K562 (cell line): ENCODE measurements around the gene LAG3. TPM values are rescaled to one million over a fixed set of nuclear protein-coding genes. Genes with fewer than 3 reads are reported as not detected.

Source experiments
- BCLAF1 ChIP-seq, 2 experiments: fragments of 450-650 bp in 1 of 2; IDR thresholded peaks; 2 replicates each; pipeline ENCODE4 v1.6.1; 2011 to 2017; ENCODE audit warnings: low read depth in 2 of 2, antibody characterized with exemption in 1 of 2, borderline replicate concordance in 1 of 2, low read length in 1 of 2, mild to moderate bottlenecking in 1 of 2, mixed read lengths in 1 of 2; ENCODE audit not compliant: control insufficient read depth in 1 of 2
- BRD9 ChIP-seq: fragments of 450-650 bp; IDR thresholded peaks from 2 replicates; pipeline ENCODE4 v1.6.1; 2018; ENCODE audit warnings: low read depth; ENCODE audit not compliant: partially characterized antibody
- KAT8 ChIP-seq: fragments of 450-650 bp; IDR thresholded peaks from 2 replicates; pipeline ENCODE4 v1.6.1; 2016; ENCODE audit warnings: low read depth, mild to moderate bottlenecking
- RFX1 ChIP-seq: fragments of 450-650 bp; IDR thresholded peaks from 2 replicates; pipeline ENCODE4 v1.6.1; 2016; ENCODE audit warnings: mild to moderate bottlenecking, moderate library complexity
- SMC3 ChIP-seq: conservative IDR thresholded peaks from 2 replicates; pipeline ENCODE4 v1.6.1; 2011; ENCODE audit warnings: low read depth, low read length, improper control_type of control experiment; ENCODE audit not compliant: insufficient read depth
- polyA plus RNA-seq, 8 experiments: library from polyadenylated mRNA; depleted of rRNA in 4 of 8; stranded (reverse) in 5 of 8; unstranded in 3 of 8; fragments of >200 nt; fragmentation: Nextera tagmentation in 2 of 8; fragmentation: Illumina TruSeq in 1 of 8; extraction: Ambion mirVana in 2 of 8; extraction: Trizol in 1 of 8; gene quantifications; 2 replicates each; pipeline versions ENCODE4 v1.2.1 to v1.2.3, GENCODE V29; 2011 to 2014; ENCODE audit warnings: inconsistent platforms in 1 of 8, missing spikeins in 1 of 8
- total RNA-seq, 7 experiments: library from RNA; depleted of rRNA in 6 of 7; stranded (reverse); fragments of >200 nt in 6 of 7; fragmentation: Illumina TruSeq in 2 of 7; extraction: Trizol in 2 of 7; gene quantifications; 2 replicates each; pipeline versions ENCODE4 v1.2.1 to v1.2.3, GENCODE V29; 2011 to 2021; ENCODE audit warnings: low replicate concordance in 1 of 7

The LAG3 gene
- total and polyA plus RNA-seq, 9 of the 15 experiments (the other 6 are each of a cell fraction or from before 2014, with no cell fraction given): 0.07 to 0.66 (median 0.09) TPM; not detected in 1

- no peak for TF ChIP-seq SMC3
- TF ChIP-seq BCLAF1 (IDR thresholded peaks at IDR 0.05; ENCODE audit: borderline replicate concordance in 1 of 2, control insufficient read depth in 1 of 2, low read depth in 2 of 2, low read length in 1 of 2): no peak
- TF ChIP-seq BRD9: no peak
- TF ChIP-seq RFX1: no peak
- no peak for TF ChIP-seq KAT8
These were observed 3.2 kb downstream of the LAG3 start (continued) for GRCh38 chr12:6775185-6776174.
